AG04449 (cell line): ENCODE data around the gene APEX1.

Source experiments
- CTCF ChIA-PET: fragments of 350-600 bp; formaldehyde crosslinking; extraction: SDS; loops from one replicate; lab custom pipeline; 2021; ENCODE audit warnings: antibody characterized with exemption; lab: Yijun Ruan, JAX
- POLR2A ChIA-PET: fragments of 400-600, 350-600 bp; formaldehyde crosslinking; extraction: SDS; loops from one replicate; lab custom pipeline; 2020; ENCODE audit warnings: antibody characterized with exemption, inconsistent platforms; lab: Yijun Ruan, JAX
- DNase-seq: peaks from one replicate; pipeline ENCODE4 v3.0.0-alpha.2; 2010; ENCODE audit warnings: low read depth, low spot score
- H3K4me3 ChIP-seq: 2 replicates; pipeline ENCODE4 v1.5.1; 2011; ENCODE audit warnings: low read depth, mild to moderate bottlenecking, control low read depth, low read length
- TF ChIP-seq, protein P1 (sequence below): IDR thresholded peaks from one replicate; pipeline ENCODE4 v1.5.1; 2011; ENCODE audit warnings: mild to moderate bottlenecking, moderate library complexity, low read length, control low read depth, inconsistent platforms; ENCODE audit not compliant: insufficient read depth; ENCODE audit errors: missing control alignments

The APEX1 gene

DNA sequence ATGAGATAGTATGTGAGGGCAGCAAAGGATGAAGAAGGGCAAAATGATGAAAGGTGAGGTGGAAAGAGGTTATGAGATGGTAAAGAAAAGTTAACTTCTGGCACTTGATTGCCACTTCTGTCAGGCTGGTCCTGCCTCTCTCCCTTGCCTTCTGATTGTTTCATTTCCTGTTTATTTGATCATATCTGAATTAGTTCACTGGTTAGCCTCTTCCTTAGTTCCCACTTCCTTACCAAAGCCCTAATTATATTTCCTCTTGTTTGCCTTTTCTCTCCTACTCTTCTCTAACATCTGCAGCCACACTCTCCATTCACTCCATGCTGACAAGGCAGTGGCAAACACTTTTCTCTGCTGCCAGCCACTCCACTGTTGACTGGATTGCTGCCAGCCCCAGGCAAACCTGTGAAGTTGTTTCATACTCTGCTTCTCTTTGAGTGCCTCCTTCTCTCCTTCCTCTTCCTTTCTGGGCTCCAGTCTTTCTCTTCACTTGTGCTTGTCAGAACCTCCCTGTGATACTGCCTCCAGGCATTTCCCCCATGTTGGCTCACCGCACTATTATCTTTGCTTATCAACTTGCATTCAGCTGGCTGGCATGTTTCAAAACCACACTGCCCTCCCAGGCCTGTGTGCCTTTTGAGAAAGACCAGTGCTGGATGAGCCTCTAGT, 22.3 kb downstream of the APEX1 start:
- TF ChIP-seq, protein P1, sequence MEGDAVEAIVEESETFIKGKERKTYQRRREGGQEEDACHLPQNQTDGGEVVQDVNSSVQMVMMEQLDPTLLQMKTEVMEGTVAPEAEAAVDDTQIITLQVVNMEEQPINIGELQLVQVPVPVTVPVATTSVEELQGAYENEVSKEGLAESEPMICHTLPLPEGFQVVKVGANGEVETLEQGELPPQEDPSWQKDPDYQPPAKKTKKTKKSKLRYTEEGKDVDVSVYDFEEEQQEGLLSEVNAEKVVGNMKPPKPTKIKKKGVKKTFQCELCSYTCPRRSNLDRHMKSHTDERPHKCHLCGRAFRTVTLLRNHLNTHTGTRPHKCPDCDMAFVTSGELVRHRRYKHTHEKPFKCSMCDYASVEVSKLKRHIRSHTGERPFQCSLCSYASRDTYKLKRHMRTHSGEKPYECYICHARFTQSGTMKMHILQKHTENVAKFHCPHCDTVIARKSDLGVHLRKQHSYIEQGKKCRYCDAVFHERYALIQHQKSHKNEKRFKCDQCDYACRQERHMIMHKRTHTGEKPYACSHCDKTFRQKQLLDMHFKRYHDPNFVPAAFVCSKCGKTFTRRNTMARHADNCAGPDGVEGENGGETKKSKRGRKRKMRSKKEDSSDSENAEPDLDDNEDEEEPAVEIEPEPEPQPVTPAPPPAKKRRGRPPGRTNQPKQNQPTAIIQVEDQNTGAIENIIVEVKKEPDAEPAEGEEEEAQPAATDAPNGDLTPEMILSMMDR: no peak
- DNase-seq: no peak
- no peak overlapping the region for H3K4me3 ChIP-seq
- CTCF ChIA-PET: no interaction called here
- POLR2A ChIA-PET: interaction anchor here (1.4 kb wide), 1 partner anchor 8 kb away, joined by 5 read pairs; no protein-coding TSS in a partner anchor

DNA sequence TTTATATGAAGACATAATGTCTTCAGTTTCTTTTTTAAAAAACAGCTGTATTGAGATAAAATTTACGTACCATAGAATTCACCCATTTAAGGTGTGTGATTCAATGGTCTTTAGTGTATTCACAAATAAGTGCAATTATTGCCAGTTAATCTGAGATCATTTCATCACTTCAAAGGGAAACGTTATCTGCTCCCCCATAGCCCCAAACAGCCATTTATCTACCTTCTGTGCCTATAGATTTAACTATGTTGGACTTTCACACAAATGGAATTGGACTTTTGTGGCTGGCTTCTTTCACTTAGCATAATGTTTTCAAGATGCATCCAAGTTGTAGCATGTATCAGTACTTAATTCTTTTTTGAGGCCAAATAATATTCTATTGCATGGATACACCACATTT, 23.9 kb downstream of the APEX1 start:
- H3K4me3 ChIP-seq: no peak overlapping the region
- TF ChIP-seq, protein P1: no peak
- POLR2A ChIA-PET: interaction anchor here (1.0 to 1.4 kb wide), 2 partner anchors 9 to 10 kb away, joined by 3 to 5 read pairs; no protein-coding TSS in a partner anchor
- DNase-seq: no peak
- CTCF ChIA-PET: interaction anchor here (1.0 kb wide), 1 partner anchor 52 kb away, joined by 3 read pairs; no protein-coding TSS in a partner anchor

DNA sequence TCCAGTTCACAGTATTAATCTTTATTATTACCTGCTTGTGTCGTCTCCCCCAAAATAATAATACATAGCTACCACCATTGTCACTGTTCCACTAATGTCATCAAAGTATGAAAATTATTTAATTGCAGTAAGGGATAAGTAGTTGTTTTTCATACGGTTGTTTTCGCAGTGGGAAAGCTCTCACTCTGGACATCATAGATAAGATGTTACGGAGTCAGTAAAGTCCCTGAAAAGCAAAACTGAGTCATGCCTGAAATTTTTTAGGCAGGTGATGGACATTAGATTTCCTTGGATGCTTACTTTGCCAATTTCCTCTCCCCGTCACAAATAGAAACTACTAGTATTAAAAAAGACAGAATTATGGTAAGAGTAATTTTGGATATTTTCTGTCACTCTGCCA, 27.4 kb downstream of the APEX1 start:
- CTCF ChIA-PET: no interaction called here
- POLR2A ChIA-PET: no interaction called here
- no peak overlapping the region for H3K4me3 ChIP-seq
- DNase-seq: no peak
- TF ChIP-seq, protein P1: no peak

DNA sequence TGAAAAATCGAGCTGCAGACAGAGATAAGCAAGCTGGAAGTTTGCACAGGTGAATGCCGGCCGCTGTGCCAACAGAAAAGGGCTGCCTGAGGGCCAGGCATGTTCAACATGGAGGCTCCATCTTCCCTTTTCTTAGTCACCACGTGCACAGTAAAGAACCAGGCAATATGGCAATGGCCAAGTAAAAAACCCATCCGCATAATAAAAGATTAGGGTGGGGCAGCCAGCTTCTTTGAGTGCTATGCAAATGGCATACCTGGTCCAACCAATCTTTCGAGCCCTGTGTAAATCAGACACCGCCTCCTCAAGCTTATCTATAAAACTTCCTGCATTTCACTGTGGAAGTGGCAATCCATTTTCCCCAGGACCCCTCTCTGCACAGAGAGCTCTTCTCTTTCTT, 30.9 kb downstream of the APEX1 start:
- TF ChIP-seq, protein P1: no peak
- CTCF ChIA-PET: interaction anchor here (1.1 kb wide), 1 partner anchor 123 kb away, joined by 3 read pairs; no protein-coding TSS in a partner anchor
- no peak for DNase-seq
- POLR2A ChIA-PET: no interaction called here
- H3K4me3 ChIP-seq: no peak overlapping the region

DNA sequence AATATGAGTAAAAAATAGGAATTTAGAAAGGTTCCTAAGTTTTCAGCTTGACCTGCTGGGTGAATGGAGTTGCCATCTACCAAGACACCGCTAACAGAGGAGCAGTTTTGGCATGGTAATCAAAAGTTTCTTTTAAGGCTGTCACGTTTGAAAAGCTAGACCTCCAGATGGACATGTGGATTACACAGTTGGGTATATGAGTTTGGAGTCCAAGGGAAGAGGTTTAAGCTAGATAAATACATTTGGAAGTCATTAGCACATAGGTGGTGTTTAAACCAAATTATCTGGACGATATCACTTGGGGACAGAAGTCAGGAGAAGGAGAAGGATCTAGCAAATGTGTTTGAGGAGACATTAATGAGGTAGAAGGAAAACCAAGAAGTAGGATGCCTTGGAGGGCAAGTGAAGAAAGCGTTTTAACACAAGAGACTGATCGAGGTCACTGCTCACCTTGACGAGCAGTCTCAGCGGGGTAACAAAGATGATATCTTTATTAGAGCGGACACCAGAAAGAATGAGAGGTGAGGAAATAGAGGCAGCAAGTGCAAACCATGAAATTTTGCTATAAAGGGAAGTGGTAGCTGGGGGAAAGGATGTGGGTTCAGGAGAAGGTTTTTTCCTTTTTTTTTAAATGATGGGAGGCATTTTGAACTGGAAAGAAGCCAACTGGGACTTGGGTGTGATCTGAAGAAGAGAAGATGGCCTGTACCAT, 31.8 kb downstream of the APEX1 start:
- ChIA-PET CTCF (interaction anchor here (1.1 to 1.3 kb wide), 3 partner anchors 14 to 122 kb away, joined by 3 to 6 read pairs (median 4); no protein-coding TSS in a partner anchor), POLR2A (no interaction called here)
- TF ChIP-seq, protein P1: no peak
- no peak for DNase-seq
- H3K4me3 ChIP-seq: no peak overlapping the region

DNA sequence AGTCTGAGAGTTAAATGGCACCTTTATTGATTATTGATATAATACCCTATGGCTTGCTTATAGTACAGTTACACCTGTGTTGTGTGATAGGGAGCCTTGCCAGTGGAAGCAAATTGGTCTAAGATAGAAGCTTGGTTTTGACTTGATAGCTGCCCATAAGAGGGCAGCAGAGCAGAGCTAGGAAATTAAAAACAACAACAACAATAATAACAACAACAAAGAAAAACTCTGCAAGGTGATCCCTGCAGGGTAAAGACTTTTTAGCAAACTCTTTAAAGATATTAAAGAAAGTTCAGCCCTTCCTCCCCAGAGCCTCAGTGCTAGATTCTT, 32.3 kb downstream of the APEX1 start:
- DNase-seq: no peak
- CTCF ChIA-PET: interaction anchor here (1.1 to 1.3 kb wide), 2 partner anchors 15 to 44 kb away, joined by 4 to 6 read pairs; no protein-coding TSS in a partner anchor
- TF ChIP-seq, protein P1: no peak
- H3K4me3 ChIP-seq: no peak overlapping the region
- POLR2A ChIA-PET: no interaction called here
